K562 (cell line): ENCODE data around the gene TPD52L1. TPM values are rescaled to one million over a fixed set of nuclear protein-coding genes. Genes with fewer than 3 reads are reported as not detected.

ENCODE experiments used
- CCNT2 ChIP-seq: IDR thresholded peaks from 2 replicates; pipeline ENCODE4 v1.6.1; 2011; ENCODE audit warnings: borderline replicate concordance, low read depth, mild to moderate bottlenecking, moderate library complexity, mixed read lengths, low read length; ENCODE audit not compliant: insufficient read length; ENCODE audit errors: extremely low read depth
- CHD1 ChIP-seq: fragments of 200-600 bp; sonication (generic); IDR thresholded peaks from one replicate; pipeline ENCODE4 v1.6.1; 2012; ENCODE audit warnings: mild to moderate bottlenecking, moderate library complexity, low read length, inconsistent platforms
- CTCF ChIP-seq, 3 experiments: IDR thresholded peaks in 2 of 3; conservative IDR thresholded peaks in 1 of 3; 2 replicates each; pipeline ENCODE4 v1.5.1; 2011 to 2012; ENCODE audit warnings: low read length in 3 of 3, mild to moderate bottlenecking in 3 of 3, control low read depth in 2 of 3, improper control_type of control experiment in 1 of 3, inconsistent platforms in 1 of 3, low read depth in 1 of 3, mixed read lengths in 1 of 3, moderate library complexity in 1 of 3; ENCODE audit not compliant: insufficient read depth in 2 of 3
- ELF1 ChIP-seq: fragments of 200-800 bp; sonication (Bioruptor generic); IDR thresholded peaks from 2 replicates; pipeline ENCODE4 v1.6.1; 2016; ENCODE audit warnings: missing genetic modification characterization, missing compliant biosample characterization
- ELK3 ChIP-seq: fragments of 450-650 bp; formaldehyde crosslinking; IDR thresholded peaks from 2 replicates; pipeline ENCODE4 v1.4.0; 2020; ENCODE audit warnings: mild to moderate bottlenecking
- GATA2 ChIP-seq: sonication (generic); formaldehyde crosslinking; IDR thresholded peaks from 2 replicates; pipeline ENCODE4 v1.4.0; 2020; ENCODE audit warnings: mild to moderate bottlenecking, missing genetic modification reagents
- HEY1 ChIP-seq: fragments of 250-450 bp; sonication (Bioruptor Pico); IDR thresholded peaks from 2 replicates; pipeline ENCODE4 v1.5.0; 2020; ENCODE audit warnings: mild to moderate bottlenecking, moderate library complexity, borderline replicate concordance
- HMGXB4 ChIP-seq: sonication (generic); formaldehyde crosslinking; IDR thresholded peaks from 2 replicates; pipeline ENCODE4 v1.8.1; 2023; ENCODE audit warnings: mild to moderate bottlenecking, missing genetic modification reagents
- KAT7 ChIP-seq: sonication (generic); formaldehyde crosslinking; IDR thresholded peaks from 2 replicates; pipeline ENCODE4 v1.8.0; 2022; ENCODE audit warnings: missing genetic modification reagents, mild to moderate bottlenecking, borderline replicate concordance
- KAT8 ChIP-seq: fragments of 450-650 bp; IDR thresholded peaks from 2 replicates; pipeline ENCODE4 v1.6.1; 2016; ENCODE audit warnings: low read depth, mild to moderate bottlenecking
- KLF10 ChIP-seq: fragments of 250-450 bp; sonication (Bioruptor Pico); IDR thresholded peaks from 2 replicates; pipeline ENCODE4 v1.6.1; 2021; ENCODE audit warnings: matching md5 sums
- L3MBTL2 ChIP-seq: fragments of 450-650 bp; IDR thresholded peaks from 2 replicates; pipeline ENCODE4 v1.6.1; 2016; ENCODE audit warnings: mild to moderate bottlenecking, moderate library complexity
- MIER1 ChIP-seq: fragments of 450-650 bp; IDR thresholded peaks from 2 replicates; pipeline ENCODE4 v1.6.1; 2016; ENCODE audit warnings: antibody characterized with exemption, mild to moderate bottlenecking, low read depth
- RFX1 ChIP-seq: fragments of 450-650 bp; IDR thresholded peaks from 2 replicates; pipeline ENCODE4 v1.6.1; 2016; ENCODE audit warnings: mild to moderate bottlenecking, moderate library complexity
- RFX5 ChIP-seq: IDR thresholded peaks from 2 replicates; pipeline ENCODE4 v1.6.1; 2011; ENCODE audit warnings: low read depth, mild to moderate bottlenecking, improper control_type of control experiment, low read length
- SMAD1 ChIP-seq: fragments of 150-350 bp; IDR thresholded peaks from 2 replicates; pipeline ENCODE4 v1.6.1; 2014; ENCODE audit warnings: low read length, low read depth; ENCODE audit not compliant: partially characterized antibody
- SRSF7 ChIP-seq: fragments of 200-400 bp; formaldehyde crosslinking; optimal IDR thresholded peaks from 2 replicates; pipeline ENCODE3; 2017; ENCODE audit warnings: mild to moderate bottlenecking, low read depth, low read length
- TARDBP ChIP-seq: fragments of 450-650 bp; IDR thresholded peaks from 2 replicates; pipeline ENCODE4 v1.6.1; 2016
- TRIM28 ChIP-seq: fragments of 450-650 bp; IDR thresholded peaks from 2 replicates; pipeline ENCODE4 v1.6.1; 2017
- ZBTB26 ChIP-seq: fragments of 450-650 bp; formaldehyde crosslinking; IDR thresholded peaks from 2 replicates; pipeline ENCODE4 v1.4.0; 2022; ENCODE audit warnings: missing genetic modification characterization
- ZBTB34 ChIP-seq: fragments of 250-450 bp; sonication (Bioruptor Pico); IDR thresholded peaks from 2 replicates; pipeline ENCODE4 v1.8.0; 2021; ENCODE audit warnings: mild to moderate bottlenecking, moderate library complexity
- ZFP30 ChIP-seq: fragments of 250-450 bp; sonication (Bioruptor Pico); IDR thresholded peaks from 2 replicates; pipeline ENCODE4 v1.8.0; 2022; ENCODE audit warnings: moderate library complexity, mild to moderate bottlenecking, inconsistent platforms, borderline replicate concordance
- ZNF431 ChIP-seq: sonication (generic); formaldehyde crosslinking; IDR thresholded peaks from 2 replicates; pipeline ENCODE4 v1.8.0; 2022; ENCODE audit warnings: mild to moderate bottlenecking, missing genetic modification reagents
- ZNF436 ChIP-seq: fragments of 250-450, 450-650 bp; sonication (Bioruptor Pico); formaldehyde crosslinking; IDR thresholded peaks from 2 replicates; pipeline ENCODE4 v1.7.0; 2020; ENCODE audit warnings: mild to moderate bottlenecking
- polyA plus RNA-seq, 8 experiments: library from polyadenylated mRNA; depleted of rRNA in 4 of 8; stranded (reverse) in 5 of 8; unstranded in 3 of 8; fragments of >200 nt; fragmentation: Nextera tagmentation in 2 of 8; fragmentation: Illumina TruSeq in 1 of 8; extraction: Ambion mirVana in 2 of 8; extraction: Trizol in 1 of 8; gene quantifications; 2 replicates each; pipeline versions ENCODE4 v1.2.1 to v1.2.3, GENCODE V29; 2011 to 2014; ENCODE audit warnings: inconsistent platforms in 1 of 8, missing spikeins in 1 of 8
- total RNA-seq, 7 experiments: library from RNA; depleted of rRNA in 6 of 7; stranded (reverse); fragments of >200 nt in 6 of 7; fragmentation: Illumina TruSeq in 2 of 7; extraction: Trizol in 2 of 7; gene quantifications; 2 replicates each; pipeline versions ENCODE4 v1.2.1 to v1.2.3, GENCODE V29; 2011 to 2021; ENCODE audit warnings: low replicate concordance in 1 of 7

The TPD52L1 gene
- total and polyA plus RNA-seq, 9 of the 15 experiments (the other 6 are each of a cell fraction or from before 2014, with no cell fraction given), result 12.9 to 149 (median 75.7) TPM

GRCh38 chr6:125174626-125175025, 21.1 kb downstream of the TPD52L1 start (continued):
- TF ChIP-seq HMGXB4 (CRISPR knock-in tag) (no peak), HEY1 (CRISPR knock-in tag) (no peak), TARDBP (no peak), SMAD1 (no peak), ZBTB34 (CRISPR knock-in tag) (no peak), KAT8 (no peak), ZFP30 (no peak), CHD1 (no peak), RFX5 (no peak), MIER1 (no peak), CCNT2 (no peak), CTCF (IDR thresholded peaks at IDR 0.05 in 2 of 3, conservative IDR thresholded peaks at IDR 0.05 in 1 of 3; ENCODE audit: insufficient read depth in 2 of 3, low read depth in 1 of 3, low read length in 3 of 3) (no peak), L3MBTL2 (no peak), ELF1 (tag) (0 out of 2 replicates have a peak, but pooled peaks have one; percentile 18), ZNF436 (no peak), ZNF431 (0 out of 2 replicates have a peak, but pooled peaks have one; percentile 27), RFX1 (no peak), ELK3 (CRISPR knock-in tag) (no peak), KAT7 (no peak), SRSF7 (no peak), ZBTB26 (no peak), KLF10 (CRISPR knock-in tag) (no peak), GATA2 (CRISPR knock-in tag) (0 out of 2 replicates have a peak, but pooled peaks have one; percentile 19), TRIM28 (no peak)
